BJ (cell line): ENCODE results near the gene CHML. TPM values are rescaled to one million over a fixed set of nuclear protein-coding genes. Genes with fewer than 3 reads are reported as not detected.

Experiments used
- CTCF ChIA-PET: fragments of 350-600 bp; formaldehyde crosslinking; extraction: SDS; loops from one replicate; lab custom pipeline; 2021; ENCODE audit warnings: antibody characterized with exemption, inconsistent platforms; lab: Yijun Ruan, JAX
- POLR2A ChIA-PET: fragments of 300-600 bp; sonication (Branson Sonifier 250); formaldehyde crosslinking; extraction: SDS; loops from one replicate; lab custom pipeline; 2021; ENCODE audit warnings: antibody characterized with exemption; lab: Charles Lee
- DNase-seq: peaks from one replicate; pipeline ENCODE4 v3.0.0-alpha.2; 2011; ENCODE audit warnings: low read depth
- H3K27me3 ChIP-seq: 2 replicates; pipeline ENCODE4 v1.6.0; 2011; ENCODE audit warnings: low read length; ENCODE audit not compliant: control insufficient read depth, insufficient read depth
- H3K36me3 ChIP-seq: 2 replicates; pipeline ENCODE4 v1.5.1; 2011; ENCODE audit warnings: low read length; ENCODE audit not compliant: control insufficient read depth, insufficient read depth
- H3K4me3 ChIP-seq: 2 replicates; pipeline ENCODE4 v1.5.1; 2011; ENCODE audit warnings: low read depth, mild to moderate bottlenecking, control low read depth, low read length
- polyA plus RNA-seq: library from polyadenylated mRNA; depleted of rRNA; stranded (reverse); fragments of >200 nt; gene quantifications from 2 replicates; pipeline ENCODE4 v1.2.3, GENCODE V29; 2011
- TF ChIP-seq, protein P1 (sequence below): IDR thresholded peaks from 2 replicates; pipeline ENCODE4 v1.5.1; 2011; ENCODE audit warnings: low read depth, mild to moderate bottlenecking, control low read depth, inconsistent platforms, low read length, moderate library complexity; ENCODE audit not compliant: insufficient read depth

Gene CHML
- polyA plus RNA-seq, 1 experiment, result 8.4 TPM

DNA sequence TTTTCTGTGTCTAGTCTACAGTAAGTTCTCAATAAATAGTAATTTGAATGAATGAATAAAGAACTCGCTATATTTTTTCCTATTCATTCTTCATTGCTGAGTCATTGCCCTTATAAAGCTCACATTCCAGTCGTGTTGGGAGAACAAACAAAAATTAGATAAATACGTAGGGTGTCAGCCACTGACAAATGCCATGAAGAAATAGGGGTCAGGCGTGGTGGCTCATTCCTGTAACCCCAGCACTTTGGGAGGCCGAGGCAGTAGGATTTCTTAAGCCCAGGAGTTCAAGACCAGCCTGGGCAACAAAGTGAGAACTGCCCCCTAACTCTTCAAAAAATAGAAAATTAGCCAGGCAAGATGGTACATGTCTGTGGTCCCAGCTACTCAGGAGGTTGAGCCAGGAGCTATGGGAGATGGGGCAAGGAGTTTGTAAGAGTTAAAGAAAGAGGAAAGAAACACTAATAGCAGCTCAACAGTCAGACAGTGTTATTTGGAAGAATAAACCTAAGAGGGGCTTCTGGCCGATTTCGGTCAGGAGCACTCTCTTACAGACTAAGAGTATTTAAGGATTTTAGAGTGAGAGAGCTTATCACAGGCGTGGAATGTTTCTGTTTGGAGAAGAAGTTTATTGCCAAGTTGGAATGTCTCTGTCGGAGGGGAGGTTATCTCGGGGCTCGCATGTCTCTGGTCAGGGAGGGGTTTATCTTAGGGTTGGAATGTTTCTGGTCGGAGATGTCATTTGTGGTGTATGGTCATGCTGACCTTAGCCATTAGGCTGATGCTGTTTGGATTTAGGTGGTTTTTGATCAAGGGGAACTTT is 1.8 kb upstream of the CHML start:
- no peak for DNase-seq
- no peaks in the 10 kb centered on the region for H3K36me3 ChIP-seq
- TF ChIP-seq, protein P1, sequence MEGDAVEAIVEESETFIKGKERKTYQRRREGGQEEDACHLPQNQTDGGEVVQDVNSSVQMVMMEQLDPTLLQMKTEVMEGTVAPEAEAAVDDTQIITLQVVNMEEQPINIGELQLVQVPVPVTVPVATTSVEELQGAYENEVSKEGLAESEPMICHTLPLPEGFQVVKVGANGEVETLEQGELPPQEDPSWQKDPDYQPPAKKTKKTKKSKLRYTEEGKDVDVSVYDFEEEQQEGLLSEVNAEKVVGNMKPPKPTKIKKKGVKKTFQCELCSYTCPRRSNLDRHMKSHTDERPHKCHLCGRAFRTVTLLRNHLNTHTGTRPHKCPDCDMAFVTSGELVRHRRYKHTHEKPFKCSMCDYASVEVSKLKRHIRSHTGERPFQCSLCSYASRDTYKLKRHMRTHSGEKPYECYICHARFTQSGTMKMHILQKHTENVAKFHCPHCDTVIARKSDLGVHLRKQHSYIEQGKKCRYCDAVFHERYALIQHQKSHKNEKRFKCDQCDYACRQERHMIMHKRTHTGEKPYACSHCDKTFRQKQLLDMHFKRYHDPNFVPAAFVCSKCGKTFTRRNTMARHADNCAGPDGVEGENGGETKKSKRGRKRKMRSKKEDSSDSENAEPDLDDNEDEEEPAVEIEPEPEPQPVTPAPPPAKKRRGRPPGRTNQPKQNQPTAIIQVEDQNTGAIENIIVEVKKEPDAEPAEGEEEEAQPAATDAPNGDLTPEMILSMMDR, result no peak
- H3K27me3 ChIP-seq, result no peaks in the 10 kb centered on the region
- POLR2A ChIA-PET, result interaction anchor here (0.5 kb wide), 1 partner anchor 248 kb away, joined by 3 read pairs; no protein-coding TSS in a partner anchor
- no peak overlapping the region for H3K4me3 ChIP-seq
- CTCF ChIA-PET, result interaction anchor here (1.1 to 2.2 kb wide), 3 partner anchors 9 to 38 kb away, joined by 3 to 6 read pairs (median 6); no protein-coding TSS in a partner anchor

DNA sequence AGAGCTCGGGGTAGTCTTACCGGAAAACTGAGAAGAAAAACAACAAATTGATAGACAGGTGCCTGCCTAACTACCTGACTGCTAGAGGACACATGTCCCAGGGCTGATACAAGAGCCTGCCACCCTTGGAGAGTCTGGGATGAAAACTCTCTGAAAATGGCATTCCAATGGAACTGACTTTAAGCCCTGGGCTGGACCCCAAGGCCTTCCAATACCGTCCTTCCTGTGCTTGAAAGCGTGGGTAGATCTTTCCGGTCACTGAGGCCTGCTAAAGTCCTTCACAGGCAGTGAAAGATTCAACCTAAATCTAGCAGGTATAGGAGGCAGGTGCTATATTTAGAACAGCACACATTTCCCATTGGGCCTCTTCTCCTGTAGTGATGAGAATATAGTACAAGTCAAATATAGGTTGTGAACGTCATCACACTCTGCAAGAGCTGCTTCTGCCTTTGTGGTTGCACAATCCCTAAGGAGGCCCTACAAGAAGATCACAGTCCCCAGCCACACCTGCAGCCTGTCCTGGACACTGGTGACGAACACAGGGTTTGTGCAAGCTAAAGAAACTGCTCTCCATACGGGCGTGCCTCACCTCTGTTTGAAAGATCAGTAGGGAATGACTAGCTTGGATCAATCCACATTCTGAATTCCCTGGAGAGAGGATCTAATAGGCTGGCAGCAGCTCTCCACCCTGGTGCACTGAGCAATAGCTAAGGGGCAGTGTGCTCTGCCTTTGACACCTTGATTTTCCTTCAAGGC is 876 bp upstream of the CHML start:
- ChIA-PET CTCF (interaction anchor here (0.7 to 2.2 kb wide), 5 partner anchors 8 to 195 kb away, joined by 3 to 6 read pairs (median 3); no protein-coding TSS in a partner anchor), POLR2A (interaction anchor here (0.5 to 0.7 kb wide), 3 partner anchors 30 to 249 kb away, joined by 3 to 15 read pairs (median 3); no protein-coding TSS in a partner anchor)
- TF ChIP-seq, protein P1, result no peak
- DNase-seq, result no peak
- no peak overlapping the region; the same call in 1 of the 2 replicates for H3K4me3 ChIP-seq
- no peaks in the 10 kb centered on the region for H3K36me3 ChIP-seq
- no peaks in the 10 kb centered on the region for H3K27me3 ChIP-seq

GRCh38 chr1:241639623-241640148 is 483 bp downstream of the CHML start:
- Histone ChIP-seq H3K27me3 (no peaks in the 10 kb centered on the region), H3K36me3 (peaks cover 2% of the 10 kb centered on the region; the same call in 1 of the 2 replicates), H3K4me3 (peak overlapping the region; percentile 98)
- DNase-seq, result no peak
- ChIA-PET POLR2A (no interaction called here), CTCF (interaction anchor here (1.0 to 1.7 kb wide), 3 partner anchors 28 to 199 kb away, joined by 3 to 6 read pairs (median 3); no protein-coding TSS in a partner anchor)
- TF ChIP-seq, protein P1, result no peak

GRCh38 chr1:241638909-241639622 is 1.1 kb downstream of the CHML start:
- TF ChIP-seq, protein P1, result no peak
- ChIA-PET CTCF (interaction anchor here (1.0 to 2.7 kb wide), 2 partner anchors 12 to 199 kb away, joined by 3 to 11 read pairs; no protein-coding TSS in a partner anchor), POLR2A (no interaction called here)
- H3K27me3 ChIP-seq, result no peaks in the 10 kb centered on the region
- H3K4me3 ChIP-seq, result peak overlapping the region; percentile 98
- peaks cover 2% of the 10 kb centered on the region; the same call in 1 of the 2 replicates for H3K36me3 ChIP-seq
- no peak for DNase-seq
